ENCODE measurements around the gene FES.

FES gene

GRCh38 chr15:90909976-90910375 lies 25.7 kb downstream of the FES start:
- no peak overlapping the region for H3K4me3 ChIP-seq (ENCODE audit: control insufficient read depth, low read depth, low read length)
- DNase-seq (ENCODE audit: low read depth) = no peak
- no peak for TF ChIP-seq CTCF (conservative IDR thresholded peaks at IDR 0.05; ENCODE audit: control insufficient read depth, insufficient read depth, low read depth, low read length)

DNA sequence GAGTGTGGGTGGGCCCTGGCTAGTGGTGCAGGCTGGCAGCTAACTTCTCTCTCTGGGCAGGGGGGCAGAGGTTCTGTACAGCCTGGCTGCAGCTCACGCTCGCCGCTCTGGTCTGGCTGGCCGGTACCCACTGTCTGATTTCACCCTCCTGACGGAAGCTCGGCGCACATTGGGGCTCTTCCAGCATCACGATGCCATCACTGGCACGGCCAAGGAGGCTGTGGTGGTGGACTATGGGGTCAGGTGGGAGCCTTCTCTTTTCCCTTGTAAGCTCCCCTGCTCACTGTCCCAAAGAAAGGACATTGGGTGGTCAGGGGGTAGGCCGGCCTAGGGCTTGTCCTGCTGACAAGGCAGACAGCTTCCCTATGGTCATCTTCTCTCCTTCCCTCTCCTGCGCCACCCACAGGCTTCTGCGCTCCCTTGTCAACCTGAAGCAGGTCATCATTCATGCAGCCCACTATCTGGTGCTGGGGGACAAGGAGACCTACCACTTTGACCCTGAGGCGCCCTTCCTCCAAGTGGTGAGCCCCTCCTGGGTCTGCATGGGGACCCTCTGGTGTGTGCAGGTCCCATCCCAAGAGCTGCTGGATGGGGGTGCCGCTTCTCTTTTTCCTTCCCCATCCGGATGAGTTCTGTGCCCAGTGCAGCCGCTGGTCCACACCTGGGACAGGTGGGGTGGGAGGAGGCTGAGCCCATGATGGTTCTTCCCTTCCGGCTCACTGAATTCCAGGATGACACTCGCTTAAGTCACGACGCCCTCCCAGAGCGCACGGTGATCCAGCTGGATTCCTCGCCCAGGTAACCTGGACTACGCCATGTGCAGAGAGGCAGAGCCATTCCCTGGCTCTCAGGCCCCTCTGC lies 26.4 kb downstream of the FES start:
- DNase-seq (ENCODE audit: low read depth) = no peak
- no peak for TF ChIP-seq CTCF (conservative IDR thresholded peaks at IDR 0.05; ENCODE audit: control insufficient read depth, insufficient read depth, low read depth, low read length)
- H3K4me3 ChIP-seq (ENCODE audit: control insufficient read depth, low read depth, low read length) = no peak overlapping the region

GRCh38 chr15:90911302-90911623 lies 27.0 kb downstream of the FES start:
- no peak overlapping the region for H3K4me3 ChIP-seq (ENCODE audit: control insufficient read depth, low read depth, low read length)
- no peak for DNase-seq (ENCODE audit: low read depth)
- TF ChIP-seq CTCF (conservative IDR thresholded peaks at IDR 0.05; ENCODE audit: control insufficient read depth, insufficient read depth, low read depth, low read length) = no peak

DNA sequence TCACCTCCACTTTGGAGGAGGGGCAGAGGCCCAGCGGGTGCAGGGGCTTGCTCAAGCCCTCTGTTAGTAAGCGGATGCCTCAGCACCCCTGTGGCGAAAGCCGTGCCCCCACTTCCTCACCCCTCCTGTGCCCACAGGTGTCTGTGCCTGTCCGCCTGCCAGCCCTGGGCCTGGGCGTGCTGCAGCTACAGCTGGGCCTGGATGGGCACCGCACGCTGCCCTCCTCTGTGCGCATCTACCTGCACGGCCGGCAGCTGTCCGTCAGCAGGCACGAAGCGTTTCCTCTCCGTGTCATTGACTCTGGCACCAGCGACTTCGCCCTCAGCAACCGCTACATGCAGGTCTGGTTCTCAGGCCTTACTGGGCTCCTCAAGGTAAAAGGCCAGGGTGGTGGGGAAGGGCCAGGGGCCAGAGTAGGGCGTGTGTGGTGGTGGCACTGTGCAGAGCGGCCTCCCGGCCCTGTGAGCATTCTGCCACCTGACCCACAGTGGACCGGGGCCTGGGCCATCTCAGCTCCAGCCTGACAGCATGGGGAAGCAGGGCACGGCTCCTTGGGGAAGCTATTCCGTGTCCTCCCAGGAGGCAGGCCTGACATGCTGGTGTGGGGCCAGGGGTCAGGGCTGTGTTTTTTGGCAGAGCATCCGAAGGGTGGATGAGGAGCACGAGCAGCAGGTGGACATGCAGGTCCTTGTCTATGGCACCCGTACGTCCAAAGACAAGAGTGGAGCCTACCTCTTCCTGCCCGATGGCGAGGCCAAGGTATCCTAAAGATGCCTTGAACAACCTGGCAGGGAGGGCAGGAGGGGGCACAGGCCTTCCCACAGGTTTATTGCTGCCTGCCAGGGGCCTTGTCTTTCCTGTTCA lies 27.8 kb downstream of the FES start:
- DNase-seq (ENCODE audit: low read depth) = no peak
- no peak for TF ChIP-seq CTCF (conservative IDR thresholded peaks at IDR 0.05; ENCODE audit: control insufficient read depth, insufficient read depth, low read depth, low read length)
- no peak overlapping the region for H3K4me3 ChIP-seq (ENCODE audit: control insufficient read depth, low read depth, low read length)

GRCh38 chr15:90912770-90913075 lies 28.4 kb downstream of the FES start:
- DNase-seq (ENCODE audit: low read depth) = no peak
- no peak for TF ChIP-seq CTCF (conservative IDR thresholded peaks at IDR 0.05; ENCODE audit: control insufficient read depth, insufficient read depth, low read depth, low read length)
- no peak overlapping the region for H3K4me3 ChIP-seq (ENCODE audit: control insufficient read depth, low read depth, low read length)

GRCh38 chr15:90913398-90913944 lies 29.2 kb downstream of the FES start:
- no peak for DNase-seq (ENCODE audit: low read depth)
- H3K4me3 ChIP-seq (ENCODE audit: control insufficient read depth, low read depth, low read length) = no peak overlapping the region
- no peak for TF ChIP-seq CTCF (conservative IDR thresholded peaks at IDR 0.05; ENCODE audit: control insufficient read depth, insufficient read depth, low read depth, low read length)
